ENCODE results near the gene MAPK8IP2.
"Not testable (repeated sequence)": the region's sequence is repeated elsewhere in the genome, so short reads cannot be mapped to it uniquely, and the experiment has no call there.

Gene MAPK8IP2

GRCh38 chr22:50611341-50612060, 10.9 kb downstream of the MAPK8IP2 start:
- TF ChIP-seq, protein P1, sequence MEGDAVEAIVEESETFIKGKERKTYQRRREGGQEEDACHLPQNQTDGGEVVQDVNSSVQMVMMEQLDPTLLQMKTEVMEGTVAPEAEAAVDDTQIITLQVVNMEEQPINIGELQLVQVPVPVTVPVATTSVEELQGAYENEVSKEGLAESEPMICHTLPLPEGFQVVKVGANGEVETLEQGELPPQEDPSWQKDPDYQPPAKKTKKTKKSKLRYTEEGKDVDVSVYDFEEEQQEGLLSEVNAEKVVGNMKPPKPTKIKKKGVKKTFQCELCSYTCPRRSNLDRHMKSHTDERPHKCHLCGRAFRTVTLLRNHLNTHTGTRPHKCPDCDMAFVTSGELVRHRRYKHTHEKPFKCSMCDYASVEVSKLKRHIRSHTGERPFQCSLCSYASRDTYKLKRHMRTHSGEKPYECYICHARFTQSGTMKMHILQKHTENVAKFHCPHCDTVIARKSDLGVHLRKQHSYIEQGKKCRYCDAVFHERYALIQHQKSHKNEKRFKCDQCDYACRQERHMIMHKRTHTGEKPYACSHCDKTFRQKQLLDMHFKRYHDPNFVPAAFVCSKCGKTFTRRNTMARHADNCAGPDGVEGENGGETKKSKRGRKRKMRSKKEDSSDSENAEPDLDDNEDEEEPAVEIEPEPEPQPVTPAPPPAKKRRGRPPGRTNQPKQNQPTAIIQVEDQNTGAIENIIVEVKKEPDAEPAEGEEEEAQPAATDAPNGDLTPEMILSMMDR (IDR thresholded peaks at IDR 0.05; ENCODE audit: low read depth, low read length), result no peak

GRCh38 chr22:50612168-50612527, 11.6 kb downstream of the MAPK8IP2 start:
- TF ChIP-seq, protein P1 (IDR thresholded peaks at IDR 0.05; ENCODE audit: low read depth, low read length), result no peak
- 0 out of 2 replicates have a peak, but pooled peaks cover 4% of the 10 kb centered on the region for H3K27me3 ChIP-seq

More at GRCh38 chr22:50611341-50612060, 10.9 kb downstream of the MAPK8IP2 start:
- DNase-seq, result no peak
- Histone ChIP-seq H3K27me3 (0 out of 2 replicates have a peak, but pooled peaks cover 4% of the 10 kb centered on the region), H3K9me3 (no peaks in the 10 kb centered on the region; the same call in 1 of the 2 replicates), H3K36me3 (peaks cover 11% of the 10 kb centered on the region), H3K4me1 (no peaks in the 10 kb centered on the region), H3K4me3 (ENCODE audit: low read depth, low read length) (no peak overlapping the region)

DNA sequence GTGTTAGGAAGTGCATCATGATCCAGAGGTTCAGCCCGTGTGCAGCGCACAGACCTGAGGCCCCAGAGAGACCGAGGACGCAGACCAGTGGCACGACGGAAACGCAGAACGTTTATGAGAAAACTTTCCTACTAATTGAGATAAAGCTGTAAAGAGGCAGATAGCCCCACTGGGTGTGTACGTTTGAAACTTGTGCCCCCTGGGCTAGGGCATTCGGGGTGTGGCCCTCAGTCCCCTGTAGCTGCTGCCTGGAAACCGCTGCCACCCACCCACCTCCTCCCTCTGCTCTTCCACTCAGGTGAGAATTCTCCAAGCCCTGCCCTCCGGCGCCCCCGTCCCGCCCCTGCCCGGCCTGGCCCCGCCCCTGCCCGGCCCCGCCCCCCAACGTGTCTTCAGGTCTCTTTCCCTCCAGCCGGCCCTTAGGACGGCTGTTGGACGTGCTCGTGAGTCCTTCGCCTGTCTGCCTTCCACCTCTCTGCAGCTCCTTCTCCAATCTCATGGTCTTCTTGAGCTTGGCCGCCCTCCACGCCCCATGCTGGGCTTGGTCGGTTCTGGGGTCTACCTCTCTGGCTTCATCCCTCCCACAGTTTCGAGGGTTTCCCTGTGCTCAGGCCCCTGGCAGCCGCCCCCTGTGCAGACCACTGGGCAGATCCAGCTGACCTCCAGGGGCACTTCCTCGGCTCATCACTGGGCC, 12.1 kb downstream of the MAPK8IP2 start:
- Histone ChIP-seq H3K9me3 (no peaks in the 10 kb centered on the region; the same call in 1 of the 2 replicates), H3K27me3 (0 out of 2 replicates have a peak, but pooled peaks cover 4% of the 10 kb centered on the region), H3K4me3 (ENCODE audit: low read depth, low read length) (no peak overlapping the region), H3K4me1 (no peaks in the 10 kb centered on the region), H3K36me3 (peaks cover 3% of the 10 kb centered on the region)
- peak; percentile 50 for DNase-seq
- TF ChIP-seq, protein P1 (IDR thresholded peaks at IDR 0.05; ENCODE audit: low read depth, low read length), result no peak

More at GRCh38 chr22:50612168-50612527, 11.6 kb downstream of the MAPK8IP2 start:
- no peak overlapping the region for H3K4me3 ChIP-seq (ENCODE audit: low read depth, low read length)
- peaks cover 8% of the 10 kb centered on the region for H3K36me3 ChIP-seq
- no peaks in the 10 kb centered on the region; the same call in 1 of the 2 replicates for H3K9me3 ChIP-seq
- DNase-seq, result no peak
- H3K4me1 ChIP-seq, result no peaks in the 10 kb centered on the region

DNA sequence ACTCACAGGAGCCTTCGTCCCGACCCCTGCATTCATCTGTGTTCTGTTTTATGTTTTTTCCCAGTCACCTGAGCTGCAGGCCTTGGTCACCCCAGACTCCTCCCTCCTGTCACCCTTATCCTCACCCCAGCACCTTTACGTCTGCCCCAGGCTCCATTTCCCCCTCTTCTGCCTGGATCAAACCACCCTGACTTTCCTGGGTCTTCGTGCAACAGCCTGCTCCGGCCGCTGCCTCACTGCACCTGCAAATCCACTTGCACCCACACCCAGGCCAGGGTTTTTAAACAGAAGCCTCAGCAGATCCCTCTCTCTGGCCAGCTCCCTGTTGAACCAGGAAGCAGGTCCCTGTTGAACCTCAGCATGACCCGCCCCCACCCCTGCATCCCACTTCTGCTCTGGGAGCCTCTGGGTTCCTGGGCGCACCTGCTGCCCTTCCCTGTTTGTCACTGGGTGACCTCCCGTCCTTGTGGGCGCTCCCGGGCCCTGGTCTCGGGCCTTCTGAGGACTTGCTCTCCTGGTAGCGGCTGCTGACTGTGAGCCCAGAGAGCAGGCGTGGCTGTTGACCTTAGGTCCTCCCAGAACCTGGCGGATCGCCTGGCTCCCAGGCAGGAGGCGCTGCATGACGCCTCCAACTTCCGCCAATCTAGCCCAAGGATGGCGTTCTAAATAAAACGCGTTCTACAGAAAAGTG, 12.8 kb downstream of the MAPK8IP2 start:
- no peaks in the 10 kb centered on the region for H3K4me1 ChIP-seq
- TF ChIP-seq, protein P1 (IDR thresholded peaks at IDR 0.05; ENCODE audit: low read depth, low read length), result no peak
- H3K9me3 ChIP-seq, result no peaks in the 10 kb centered on the region; the same call in 1 of the 2 replicates
- H3K27me3 ChIP-seq, result 0 out of 2 replicates have a peak, but pooled peaks cover 4% of the 10 kb centered on the region
- H3K4me3 ChIP-seq (ENCODE audit: low read depth, low read length), result no peak overlapping the region
- peak; percentile 26 for DNase-seq
- H3K36me3 ChIP-seq, result no peaks in the 10 kb centered on the region

- H3K4me3 ChIP-seq (ENCODE audit: low read depth, low read length); H3K27me3 ChIP-seq; DNase-seq; H3K36me3 ChIP-seq; H3K9me3 ChIP-seq; H3K4me1 ChIP-seq: not testable (repeated sequence)
Observed at GRCh38 chr22:50614296-50614695, 13.7 kb downstream of the MAPK8IP2 start.

DNA sequence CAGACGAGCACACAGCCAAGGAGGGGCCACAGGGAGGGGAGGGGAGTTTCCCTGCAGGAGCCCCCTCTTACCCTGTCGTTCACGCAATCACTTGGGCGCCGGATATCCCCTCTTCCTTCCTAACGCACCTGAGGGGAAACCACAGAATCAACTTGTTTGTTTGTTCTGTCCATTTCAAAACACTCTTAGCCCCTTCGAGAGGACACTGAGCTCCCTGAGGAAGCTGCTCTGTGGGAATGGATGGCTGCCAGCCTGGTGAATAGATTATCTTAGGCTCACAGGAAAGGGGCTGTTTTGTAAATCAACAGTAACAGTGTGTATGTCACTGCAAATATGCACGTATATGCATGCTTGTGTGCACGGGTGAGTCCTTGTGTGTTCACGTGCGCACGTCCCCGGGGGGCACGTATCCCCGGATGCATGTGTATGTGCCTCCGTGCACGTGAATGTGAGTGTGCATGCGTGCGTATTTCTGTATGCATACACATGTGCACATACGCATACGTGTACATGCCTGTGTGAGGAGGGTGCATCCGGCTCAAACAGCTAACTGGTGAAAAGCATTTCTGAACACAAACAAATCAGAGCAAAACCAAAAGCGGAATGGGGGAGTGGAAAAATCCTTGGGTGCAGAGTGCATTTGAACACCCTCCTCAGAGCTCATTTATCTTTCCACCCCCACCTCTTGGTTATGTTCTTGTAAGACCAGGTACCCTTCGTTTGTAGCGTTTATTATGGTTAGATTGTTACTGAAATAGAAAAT, 20.2 kb downstream of the MAPK8IP2 start:
- no peak for DNase-seq
- H3K36me3 ChIP-seq, result no peaks in the 10 kb centered on the region
- H3K4me1 ChIP-seq, result 0 out of 2 replicates have a peak, but pooled peaks cover 2% of the 10 kb centered on the region
- no peaks in the 10 kb centered on the region for H3K9me3 ChIP-seq
- TF ChIP-seq, protein P1 (IDR thresholded peaks at IDR 0.05; ENCODE audit: low read depth, low read length), result no peak
- peak overlapping the region; percentile 49 for H3K4me3 ChIP-seq (ENCODE audit: low read depth, low read length)
- peaks cover 30% of the 10 kb centered on the region for H3K27me3 ChIP-seq

All from BE2C (cell line).